GM19455 (cell line): ENCODE data around the gene KCTD3.
A peak's percentile ranks its signal among the peaks of the same experiment; 100 is the strongest.

Experiments used
- ATAC-seq: cut with Tn5 transposase; IDR thresholded peaks from one replicate; pipeline ENCODE4 v1.9.1; 2021; ENCODE audit not compliant: unreplicated experiment

The KCTD3 gene

GRCh38 chr1:215555531-215555930 lies 11.6 kb upstream of the KCTD3 start:
- ATAC-seq: no peak

- no peak for ATAC-seq
Measured at GRCh38 chr1:215556996-215557395, 10.1 kb upstream of the KCTD3 start.

DNA sequence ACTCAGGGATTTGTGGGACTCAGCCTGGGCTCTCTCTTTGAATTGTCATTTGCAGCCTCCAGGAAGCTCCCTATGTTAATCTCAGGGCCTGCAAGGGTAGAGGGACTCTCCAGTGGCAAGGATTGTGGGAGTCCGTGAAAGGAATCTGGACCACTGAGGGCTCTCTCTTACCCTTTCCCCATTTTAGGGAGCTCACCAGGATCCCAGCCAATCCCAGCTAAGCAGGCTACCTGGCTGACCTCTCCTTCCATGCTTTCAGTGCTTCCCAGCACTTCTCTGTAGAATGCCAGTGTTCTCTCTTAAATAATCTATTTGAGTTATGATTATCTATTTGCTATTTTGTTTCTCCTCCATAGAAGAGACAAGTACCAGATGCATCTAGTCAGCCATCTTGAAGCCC lies 9.6 kb upstream of the KCTD3 start:
- no peak for ATAC-seq

DNA sequence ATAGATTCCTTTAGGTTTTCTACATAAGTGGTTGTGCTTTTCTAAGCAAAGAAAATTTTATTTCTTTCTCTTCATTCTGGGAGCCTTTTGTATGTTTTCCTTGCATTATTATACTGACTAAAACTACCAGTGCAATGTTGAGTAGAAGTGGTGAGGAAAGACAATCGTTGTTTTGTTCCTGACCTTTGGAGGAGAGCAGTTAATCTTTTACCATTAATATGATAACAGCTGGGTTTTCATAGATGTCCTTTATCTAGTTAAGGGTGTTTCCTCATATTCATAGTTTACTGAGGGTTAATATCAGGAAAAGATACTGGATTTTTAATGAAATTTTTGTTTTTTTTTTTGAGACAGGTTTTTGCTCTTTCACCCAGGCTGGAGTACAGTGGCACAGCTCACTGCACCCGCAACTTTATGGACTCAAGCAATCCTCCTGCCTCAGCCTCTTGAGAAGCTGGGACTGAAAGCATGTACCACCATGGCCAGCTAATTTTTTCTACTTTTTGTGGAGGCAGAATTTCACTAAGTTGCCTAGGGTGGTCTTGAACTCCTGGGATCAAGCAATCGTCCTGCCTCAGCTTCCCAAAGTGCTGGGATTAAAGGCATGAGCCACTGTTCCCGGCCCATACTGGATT lies 9.0 kb upstream of the KCTD3 start:
- no peak for ATAC-seq

DNA sequence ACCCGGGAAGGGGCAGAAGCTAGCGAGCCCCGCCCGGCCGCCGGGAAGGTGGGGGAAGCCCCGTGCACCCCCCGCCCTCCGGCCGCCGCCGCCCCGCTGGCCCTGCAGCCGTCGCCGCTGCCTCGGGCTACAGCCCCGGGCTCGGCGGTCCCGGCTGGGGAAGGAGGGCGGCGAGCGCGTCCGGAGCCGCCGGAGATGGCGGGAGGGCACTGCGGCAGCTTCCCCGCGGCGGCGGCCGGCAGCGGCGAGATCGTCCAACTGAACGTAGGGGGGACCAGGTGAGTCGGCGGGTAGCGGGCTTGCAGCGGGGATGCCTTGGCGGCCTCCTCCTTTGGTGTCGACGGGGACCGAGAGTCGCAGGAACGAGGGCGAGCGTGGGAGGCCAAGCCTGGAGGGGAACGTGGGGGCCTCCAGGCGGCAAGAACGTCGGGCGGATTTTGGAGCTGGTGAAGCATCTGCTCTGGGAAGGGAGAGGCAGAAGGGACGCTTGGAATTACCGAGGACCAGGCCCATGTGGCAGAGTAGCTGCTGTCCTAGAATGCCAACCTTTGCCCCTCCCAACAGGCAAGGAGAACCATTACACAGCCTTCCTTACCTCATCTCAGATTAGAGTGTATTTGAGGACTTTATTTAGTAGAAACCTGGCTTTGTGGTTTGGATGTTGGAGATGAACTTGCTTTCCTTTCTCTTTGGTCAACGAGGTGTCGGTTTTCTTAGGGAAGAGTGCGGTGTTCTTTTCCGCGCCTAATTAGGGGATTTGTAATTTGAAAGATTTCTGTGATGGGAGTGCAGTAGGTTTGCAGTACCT lies 591 bp downstream of the KCTD3 start:
- peak; percentile 72 for ATAC-seq

DNA sequence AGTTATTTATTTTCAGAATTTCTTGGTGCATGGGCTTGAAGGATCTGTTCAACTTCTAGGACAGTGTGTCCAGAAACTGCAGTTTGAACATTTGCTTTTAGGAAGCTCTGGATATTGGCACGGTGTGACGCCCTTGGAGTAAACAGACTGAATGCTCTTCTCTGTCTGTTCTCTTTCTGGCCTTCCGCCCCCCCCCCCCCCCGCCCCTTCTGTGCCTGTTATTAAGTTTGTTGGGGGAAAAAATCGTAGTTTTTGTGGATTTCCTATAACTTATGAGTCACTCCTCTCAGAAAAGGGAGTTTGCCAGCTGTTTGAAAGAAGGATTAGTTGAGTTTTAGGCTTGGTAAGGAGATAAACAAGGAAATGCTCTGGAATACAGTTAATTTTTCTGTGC lies 1.2 kb downstream of the KCTD3 start:
- ATAC-seq: no peak

DNA sequence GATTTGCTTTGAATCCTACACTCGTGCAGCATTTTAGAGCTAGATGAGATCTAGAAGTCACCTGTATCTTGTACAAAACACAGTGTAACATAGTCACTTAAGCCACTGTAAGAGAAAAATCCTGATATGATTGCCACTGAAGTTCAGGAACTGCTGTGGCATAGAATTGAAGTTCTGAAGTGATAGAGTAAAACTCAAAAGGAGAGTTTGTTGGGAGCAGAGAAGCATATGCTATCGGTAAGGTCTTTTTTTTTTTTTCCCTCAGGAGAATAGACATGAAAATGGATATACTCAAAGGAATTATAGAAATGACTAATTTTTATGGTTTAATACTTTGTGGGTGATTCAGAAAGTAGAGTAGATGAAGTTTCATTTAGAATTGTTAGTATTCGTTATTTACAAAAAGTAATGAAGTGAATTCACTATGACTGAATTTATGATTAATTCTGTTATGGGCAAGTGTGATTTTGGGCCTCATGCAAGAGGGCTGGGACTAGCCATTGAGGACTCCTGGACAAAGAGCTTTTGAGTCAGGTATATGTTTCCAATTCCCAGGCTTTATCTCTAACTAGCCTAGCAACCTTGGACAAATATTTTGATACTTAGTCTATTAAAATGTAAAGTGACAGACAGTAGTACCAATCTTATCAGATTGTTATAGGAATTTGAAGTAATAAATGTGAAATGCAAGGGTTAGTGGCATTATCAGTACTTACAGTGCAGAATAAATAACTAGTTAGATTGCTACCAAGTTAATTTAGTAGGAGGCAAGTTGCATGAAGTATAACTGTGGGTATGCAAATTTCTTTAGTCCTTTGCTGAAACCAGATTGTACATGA lies 3.1 kb downstream of the KCTD3 start:
- no peak for ATAC-seq

DNA sequence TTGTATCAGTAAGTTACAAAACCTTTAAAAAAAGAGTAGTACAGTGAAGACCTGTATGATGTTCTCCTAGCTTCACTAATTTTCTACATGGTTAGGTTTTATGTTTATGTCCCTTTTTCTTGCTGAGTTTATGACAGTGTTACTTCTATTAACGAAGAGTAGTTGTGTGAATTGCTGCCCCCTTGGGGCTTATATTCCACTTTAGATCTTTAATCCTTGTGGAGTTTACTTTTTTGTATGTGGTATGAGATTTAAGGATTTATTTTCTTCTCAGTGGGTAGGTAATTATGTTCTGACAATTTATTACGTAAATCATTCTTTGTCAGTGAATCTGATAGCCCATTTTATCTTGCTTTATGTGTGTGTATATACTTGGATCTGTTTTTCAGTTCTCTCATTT lies 14.8 kb downstream of the KCTD3 start:
- no peak for ATAC-seq

DNA sequence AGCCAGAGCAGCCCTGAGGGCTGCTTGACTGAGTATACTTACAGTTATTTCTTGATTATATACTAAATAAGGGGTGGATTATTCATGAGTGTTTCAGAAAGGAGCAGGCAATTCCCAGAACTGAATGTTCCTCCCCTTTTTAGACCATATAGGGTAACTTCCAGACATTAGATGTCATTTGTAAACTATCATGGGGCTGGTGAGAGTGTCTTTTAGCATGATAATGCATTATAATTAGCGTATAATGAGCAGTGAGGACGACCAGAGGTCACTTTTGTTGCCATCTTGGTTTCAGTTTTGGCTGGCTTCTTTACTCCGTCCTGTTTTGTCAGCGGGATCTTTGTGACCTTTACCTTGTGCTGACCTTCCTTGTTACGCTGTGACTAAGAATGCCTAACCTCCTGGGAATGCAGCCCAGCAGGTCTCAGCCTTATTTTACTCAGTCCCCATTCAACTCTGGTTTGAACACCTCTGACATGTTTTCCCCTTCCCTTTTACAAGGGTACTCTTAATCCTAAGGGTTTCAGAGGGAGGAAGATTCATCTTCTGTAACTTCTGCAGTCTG lies 16.2 kb downstream of the KCTD3 start:
- no peak for ATAC-seq

GRCh38 chr1:215584389-215584788 lies 17.3 kb downstream of the KCTD3 start:
- ATAC-seq: no peak

GRCh38 chr1:215589650-215590435 lies 22.7 kb downstream of the KCTD3 start:
- no peak for ATAC-seq

- ATAC-seq: no peak
Measured at GRCh38 chr1:215590779-215591491, 23.8 kb downstream of the KCTD3 start.

DNA sequence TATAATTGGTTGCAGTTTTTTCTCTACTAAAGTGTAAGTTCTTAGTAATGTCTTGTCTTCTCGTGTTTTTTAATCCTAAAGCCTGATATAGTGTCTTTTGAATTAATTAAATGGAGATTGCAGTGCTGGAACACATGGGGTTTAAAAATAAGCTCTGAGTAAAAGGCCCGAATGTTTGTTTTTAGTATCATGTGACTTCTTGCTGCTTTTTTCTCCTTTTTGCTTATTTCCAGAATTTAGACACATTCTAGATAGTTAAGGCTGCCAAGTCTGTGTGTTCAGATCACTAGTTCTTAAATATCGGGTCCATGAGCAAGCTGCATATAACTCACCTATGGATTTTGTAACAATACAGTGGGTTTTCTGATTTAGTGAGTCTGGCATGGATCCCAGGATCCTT lies 27.5 kb downstream of the KCTD3 start:
- ATAC-seq: no peak

- ATAC-seq: no peak
Measured at GRCh38 chr1:215595231-215595630, 28.1 kb downstream of the KCTD3 start.

DNA sequence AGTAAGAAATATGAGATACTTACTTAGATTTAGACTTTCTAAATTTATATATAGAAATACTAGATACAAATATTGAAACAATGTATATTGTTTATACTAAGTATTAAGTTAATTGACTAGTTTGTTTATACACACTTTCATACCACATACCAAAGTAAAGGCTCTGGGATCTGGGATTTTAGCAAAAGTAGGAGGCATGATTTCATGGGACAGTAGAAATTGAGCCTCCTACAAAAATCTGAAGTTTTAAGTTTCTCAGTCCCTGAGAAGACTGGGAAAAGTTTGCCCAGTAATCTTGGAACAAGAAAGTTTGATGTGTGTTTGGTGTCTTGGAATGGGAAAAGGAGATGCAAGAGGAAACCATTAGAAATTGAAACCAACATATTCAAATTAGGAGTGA lies 30.9 kb downstream of the KCTD3 start:
- no peak for ATAC-seq

DNA sequence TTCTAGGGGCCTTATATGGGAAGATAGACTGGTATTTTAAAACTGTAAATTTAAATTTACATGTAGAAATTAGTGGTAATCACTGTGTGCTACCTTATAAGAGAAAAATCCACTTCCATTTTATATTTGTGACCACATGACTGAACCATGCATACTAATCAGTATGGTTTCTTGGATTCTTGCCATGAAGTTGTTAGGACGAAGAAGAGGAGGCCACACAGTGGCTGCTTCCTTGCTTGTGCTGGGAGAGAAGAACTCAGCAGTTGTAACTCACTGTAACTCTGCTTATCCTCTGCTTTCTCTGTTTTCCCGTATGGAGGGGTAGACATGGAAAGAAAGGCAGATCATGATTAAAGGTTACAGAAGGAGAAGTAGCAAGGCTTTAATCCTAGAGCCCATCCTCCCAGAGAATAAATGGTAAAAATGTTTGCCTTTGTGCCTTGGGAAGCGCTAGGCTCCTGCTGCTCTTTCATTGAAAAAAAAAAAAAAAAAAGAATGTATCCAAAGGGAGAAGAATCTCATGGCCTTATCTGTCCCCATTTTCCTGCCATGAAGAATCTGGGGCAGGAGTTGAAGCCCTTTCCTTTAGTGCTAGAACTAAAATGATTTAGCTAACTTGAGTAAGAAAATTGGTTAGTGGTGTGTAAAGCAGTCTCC lies 32.4 kb downstream of the KCTD3 start:
- ATAC-seq: no peak

DNA sequence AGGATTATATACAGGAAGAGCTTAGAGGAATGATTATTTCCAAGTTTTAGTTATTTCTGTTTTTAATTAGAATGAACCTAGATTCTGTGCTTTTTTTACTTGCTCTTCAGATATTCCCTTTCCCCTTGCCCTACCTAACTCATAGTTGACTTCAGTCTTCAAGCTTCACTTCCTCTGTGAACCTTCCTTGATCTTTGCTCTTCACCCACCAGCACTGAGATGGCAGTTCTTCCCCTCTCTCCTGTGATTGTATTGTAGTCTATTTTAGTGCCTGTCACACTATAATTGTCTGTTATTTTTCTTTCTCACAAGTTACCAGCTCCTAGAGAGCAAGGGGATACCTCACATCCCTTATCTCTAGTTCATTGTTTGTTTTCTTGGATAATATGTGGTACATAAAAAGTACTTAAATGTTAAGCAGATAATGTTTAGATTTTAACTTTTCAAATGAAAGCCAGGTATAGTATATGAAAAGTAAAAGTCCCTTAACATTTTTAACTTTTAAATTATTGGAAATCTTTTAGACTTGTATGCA lies 33.2 kb downstream of the KCTD3 start:
- no peak for ATAC-seq

GRCh38 chr1:215600867-215601266 lies 33.8 kb downstream of the KCTD3 start:
- no peak for ATAC-seq

GRCh38 chr1:215601276-215601675 lies 34.2 kb downstream of the KCTD3 start:
- ATAC-seq: no peak
